Measurements from ENCODE around the gene TEP1. TPM values are rescaled to one million over a fixed set of nuclear protein-coding genes. Genes with fewer than 3 reads are reported as not detected.

The TEP1 gene
- total RNA-seq (2022; extraction: Qiagen RNA extraction; ENCODE audit: low read depth): 8.4 to 11.9 TPM (median 10.9 TPM) in 5 replicates

GRCh38 chr14:20412876-20413743 is at the start of gene TEP1:
Gene TEP1, minus strand, starts transcription at chr14:20413501. Its CDS starts 5,062 bp downstream, at chr14:20408439.

GRCh38 chr14:20461225-20462141 is 48.2 kb upstream of the TEP1 start, which contains the start of gene PIP4P1:
Gene PIP4P1, minus strand, starts transcription at chr14:20461434. Its CDS starts 109 bp downstream, at chr14:20461325.

GRCh38 chr14:20454516-20455354 is 41.4 kb upstream of the TEP1 start, which contains the start of the genes APEX1 and OSGEP:
Gene APEX1, plus strand, starts transcription at chr14:20455226. Its CDS starts 420 bp downstream, at chr14:20455646.
Gene OSGEP, minus strand, starts transcription at chr14:20454812. Its CDS starts 129 bp downstream, at chr14:20454683.

GRCh38 chr14:20435582-20436362 is 22.5 kb upstream of the TEP1 start, which contains the start of gene KLHL33:
Gene KLHL33, minus strand, starts transcription at chr14:20436166. Its CDS starts 355 bp downstream, at chr14:20435811.

DNA sequence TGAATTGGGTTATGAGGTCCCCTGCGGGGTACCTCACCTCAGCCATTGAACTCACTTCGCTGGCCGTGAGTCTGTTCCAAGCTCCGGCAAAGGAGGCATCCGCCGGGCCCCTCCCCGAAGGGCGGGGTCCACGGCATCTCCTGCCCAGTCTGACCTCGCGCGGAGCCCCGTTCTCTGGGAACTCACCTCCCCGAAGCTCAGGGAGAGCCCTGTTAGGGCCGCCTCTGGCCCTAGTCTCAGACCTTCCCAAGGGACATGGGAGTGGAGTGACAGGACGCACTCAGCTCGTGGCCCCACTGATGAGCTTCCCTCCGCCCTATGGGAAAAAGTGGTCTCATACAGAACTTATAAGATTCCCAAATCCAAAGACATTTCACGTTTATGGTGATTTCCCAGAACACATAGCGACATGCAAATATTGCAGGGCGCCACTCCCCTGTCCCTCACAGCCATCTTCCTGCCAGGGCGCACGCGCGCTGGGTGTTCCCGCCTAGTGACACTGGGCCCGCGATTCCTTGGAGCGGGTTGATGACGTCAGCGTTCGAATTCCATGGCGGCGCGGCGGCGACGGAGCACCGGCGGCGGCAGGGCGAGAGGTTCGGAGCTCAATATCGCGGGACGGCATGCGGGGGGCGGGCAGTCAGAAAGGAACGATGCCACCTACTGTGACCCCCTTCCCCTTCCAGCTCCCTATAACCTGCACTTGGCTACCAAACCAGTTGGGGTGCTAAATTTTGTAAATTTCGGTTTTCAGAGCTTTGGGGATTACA is 70.0 kb downstream of the TEP1 start, which contains the start of gene PARP2:
Gene PARP2, plus strand, starts transcription at position 544 of the 770 bp plus-strand sequence. Its CDS starts 7 bp downstream, at position 551.

GRCh38 chr14:20332788-20333493 is 80.4 kb downstream of the TEP1 start, which contains the start of gene CCNB1IP1:
Gene CCNB1IP1, minus strand, starts transcription at chr14:20333279. Its CDS starts 16,756 bp downstream, at chr14:20316523.

Other genes with a start within 250 kb of the TEP1 start
- not detected in 5 replicates for gene OR11G2, start 222.6 kb downstream of the TEP1 start, total RNA-seq (2022; extraction: Qiagen RNA extraction; ENCODE audit: low read depth)
- not detected in 5 replicates for gene OR11H6, start 189.8 kb downstream of the TEP1 start, total RNA-seq (2022; extraction: Qiagen RNA extraction; ENCODE audit: low read depth)
- not detected in 5 replicates for gene OR11H7, start 184.5 kb downstream of the TEP1 start, total RNA-seq (2022; extraction: Qiagen RNA extraction; ENCODE audit: low read depth)
- gene OR11H4, start 174.2 kb downstream of the TEP1 start, total RNA-seq (2022; extraction: Qiagen RNA extraction; ENCODE audit: low read depth): not detected in 5 replicates
- 18.1 to 29.1 TPM (median 20.6 TPM) in 5 replicates for gene TTC5, start 107.5 kb downstream of the TEP1 start, total RNA-seq (2022; extraction: Qiagen RNA extraction; ENCODE audit: low read depth)
- gene CCNB1IP1, start 80.2 kb downstream of the TEP1 start, total RNA-seq (2022; extraction: Qiagen RNA extraction; ENCODE audit: low read depth): 38.9 to 61.4 TPM (median 43.0 TPM) in 5 replicates
- 21.7 to 25.0 TPM (median 23.5 TPM) in 5 replicates for gene PARP2, start 69.9 kb downstream of the TEP1 start, total RNA-seq (2022; extraction: Qiagen RNA extraction; ENCODE audit: low read depth)
- 0.01 TPM in 1 of 5 replicates, not detected in the others for gene KLHL33, start 22.7 kb upstream of the TEP1 start, total RNA-seq (2022; extraction: Qiagen RNA extraction; ENCODE audit: low read depth)
- 23.9 to 30.0 TPM (median 26.1 TPM) in 5 replicates for gene OSGEP, start 41.3 kb upstream of the TEP1 start, total RNA-seq (2022; extraction: Qiagen RNA extraction; ENCODE audit: low read depth)
- gene APEX1, start 41.7 kb upstream of the TEP1 start, total RNA-seq (2022; extraction: Qiagen RNA extraction; ENCODE audit: low read depth): 262 to 275 TPM (median 270 TPM) in 5 replicates
- gene PIP4P1, start 47.9 kb upstream of the TEP1 start, total RNA-seq (2022; extraction: Qiagen RNA extraction; ENCODE audit: low read depth): 30.6 to 38.5 TPM (median 35.8 TPM) in 5 replicates
- gene PNP, start 55.9 kb upstream of the TEP1 start, total RNA-seq (2022; extraction: Qiagen RNA extraction; ENCODE audit: low read depth): 171 to 195 TPM (median 176 TPM) in 5 replicates
- gene RNASE10, start 92.0 kb upstream of the TEP1 start, total RNA-seq (2022; extraction: Qiagen RNA extraction; ENCODE audit: low read depth): 0.19 to 0.30 TPM (median 0.26 TPM) in 4 of 5 replicates, not detected in the other
- gene RNASE9, start 147.5 kb upstream of the TEP1 start, total RNA-seq (2022; extraction: Qiagen RNA extraction; ENCODE audit: low read depth): not detected in 5 replicates
- gene RNASE11, start 174.5 kb upstream of the TEP1 start, total RNA-seq (2022; extraction: Qiagen RNA extraction; ENCODE audit: low read depth): not detected in 5 replicates
- not detected in 5 replicates for gene RNASE12, start 177.9 kb upstream of the TEP1 start, total RNA-seq (2022; extraction: Qiagen RNA extraction; ENCODE audit: low read depth)
- not detected in 5 replicates for gene OR6S1, start 228.2 kb upstream of the TEP1 start, total RNA-seq (2022; extraction: Qiagen RNA extraction; ENCODE audit: low read depth)

Data from A549 treated with CpdA at 1 μM for 4 hours (cell line).